Colonic mucosa (tissue), 4 donors: ENCODE data around the gene CES2. TPM values are rescaled to one million over a fixed set of nuclear protein-coding genes. Genes with fewer than 3 reads are reported as not detected.
"Not testable (repeated sequence)": the region's sequence is repeated elsewhere in the genome, so short reads cannot be mapped to it uniquely, and the experiment has no call there.

Source experiments
- DNase-seq: peaks from one replicate; pipeline ENCODE4 v3.0.0-alpha.2; 2020
- H3K27ac ChIP-seq: fragments of 200-600 bp; one replicate; pipeline ENCODE4 v1.8.0; 2021
- H3K27me3 ChIP-seq: fragments of 200-600 bp; one replicate; pipeline ENCODE4 v1.8.0; 2021
- H3K36me3 ChIP-seq: fragments of 200-600 bp; one replicate; pipeline ENCODE4 v1.8.0; 2021
- H3K4me1 ChIP-seq: fragments of 200-600 bp; one replicate; pipeline ENCODE4 v1.8.0; 2021; ENCODE audit warnings: mild to moderate bottlenecking
- H3K4me3 ChIP-seq: fragments of 200-600 bp; one replicate; pipeline ENCODE4 v1.8.0; 2021
- H3K9ac ChIP-seq, 2 donors: one replicate each; pipeline ENCODE4 v1.7.0; 2013; ENCODE audit warnings: control low read depth in 2 of 2, low read depth in 2 of 2, low read length in 2 of 2
- H3K9me3 ChIP-seq: fragments of 200-600 bp; one replicate; pipeline ENCODE4 v1.8.0; 2021
- intact Hi-C: fragments of 100-400 bp; cut with DNase I; formaldehyde crosslinking; loops from one replicate; pipeline ENCODE4 v1.14.1; 2022
- total RNA-seq, 2 donors: library from RNA; stranded (reverse); fragmentation: NEBNext Ultra II Directional in 1 of 2; extraction: Animal tissue kit (Norgen Biotek cat#: 25700) in 1 of 2; gene quantifications; one replicate each; pipeline ENCODE4 v1.2.1, GENCODE V29; 2021
- TF ChIP-seq, protein P1 (sequence below): fragments of 200-600 bp; IDR thresholded peaks from one replicate; pipeline ENCODE4 v1.8.0; 2022; ENCODE audit warnings: antibody characterized with exemption, mild to moderate bottlenecking
- donor health status: healthy.
- donor health status: DM: no; HTN: no; CAD: no.
- donor health status: DM: no; HTN: no; CAD: no.

CES2 gene
- total RNA-seq, 2 donors from 2014 or later = 407 to 525 TPM

DNA sequence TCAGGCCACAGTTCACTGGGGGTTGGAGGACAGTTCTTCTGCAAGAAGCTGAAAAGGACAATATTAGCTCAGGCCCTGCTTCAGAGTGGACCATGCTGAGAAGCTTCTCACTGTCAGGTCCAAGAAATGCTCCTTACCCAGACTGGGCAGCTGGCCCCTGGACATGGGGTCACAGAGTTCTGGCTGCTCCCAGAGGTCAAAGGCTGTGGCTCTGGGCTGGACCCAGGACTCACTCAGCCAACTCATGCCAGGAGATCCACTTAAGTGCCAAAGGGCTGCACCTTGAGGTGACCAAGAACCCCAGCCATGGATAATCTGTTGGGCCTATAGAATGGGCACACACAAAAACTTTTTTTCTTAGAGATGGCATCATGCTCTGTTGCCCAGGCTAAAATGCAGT lies 4.0 kb downstream of the CES2 start:
- DNase-seq = no peak
- H3K4me3 ChIP-seq = no peak overlapping the region
- H3K27ac ChIP-seq = no peak overlapping the region
- TF ChIP-seq, protein P1, sequence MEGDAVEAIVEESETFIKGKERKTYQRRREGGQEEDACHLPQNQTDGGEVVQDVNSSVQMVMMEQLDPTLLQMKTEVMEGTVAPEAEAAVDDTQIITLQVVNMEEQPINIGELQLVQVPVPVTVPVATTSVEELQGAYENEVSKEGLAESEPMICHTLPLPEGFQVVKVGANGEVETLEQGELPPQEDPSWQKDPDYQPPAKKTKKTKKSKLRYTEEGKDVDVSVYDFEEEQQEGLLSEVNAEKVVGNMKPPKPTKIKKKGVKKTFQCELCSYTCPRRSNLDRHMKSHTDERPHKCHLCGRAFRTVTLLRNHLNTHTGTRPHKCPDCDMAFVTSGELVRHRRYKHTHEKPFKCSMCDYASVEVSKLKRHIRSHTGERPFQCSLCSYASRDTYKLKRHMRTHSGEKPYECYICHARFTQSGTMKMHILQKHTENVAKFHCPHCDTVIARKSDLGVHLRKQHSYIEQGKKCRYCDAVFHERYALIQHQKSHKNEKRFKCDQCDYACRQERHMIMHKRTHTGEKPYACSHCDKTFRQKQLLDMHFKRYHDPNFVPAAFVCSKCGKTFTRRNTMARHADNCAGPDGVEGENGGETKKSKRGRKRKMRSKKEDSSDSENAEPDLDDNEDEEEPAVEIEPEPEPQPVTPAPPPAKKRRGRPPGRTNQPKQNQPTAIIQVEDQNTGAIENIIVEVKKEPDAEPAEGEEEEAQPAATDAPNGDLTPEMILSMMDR = no peak
- H3K9me3 ChIP-seq = no peaks in the 10 kb centered on the region
- H3K9ac ChIP-seq = no peak overlapping the region
- intact Hi-C loops = no loop called here
- peaks cover 8% of the 10 kb centered on the region for H3K4me1 ChIP-seq
- H3K36me3 ChIP-seq = peaks cover 30% of the 10 kb centered on the region
- H3K27me3 ChIP-seq = no peaks in the 10 kb centered on the region

DNA sequence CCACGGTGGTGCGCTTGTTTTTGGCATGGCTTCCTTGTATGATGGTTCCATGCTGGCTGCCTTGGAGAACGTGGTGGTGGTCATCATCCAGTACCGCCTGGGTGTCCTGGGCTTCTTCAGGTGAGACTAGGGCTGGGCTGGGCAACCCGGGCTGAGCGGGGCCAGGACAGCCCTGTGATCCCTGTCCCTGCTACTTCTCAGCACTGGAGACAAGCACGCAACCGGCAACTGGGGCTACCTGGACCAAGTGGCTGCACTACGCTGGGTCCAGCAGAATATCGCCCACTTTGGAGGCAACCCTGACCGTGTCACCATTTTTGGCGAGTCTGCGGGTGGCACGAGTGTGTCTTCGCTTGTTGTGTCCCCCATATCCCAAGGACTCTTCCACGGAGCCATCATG lies 4.9 kb downstream of the CES2 start:
- DNase-seq = no peak
- TF ChIP-seq, protein P1 = no peak
- H3K4me1 ChIP-seq = peaks cover 8% of the 10 kb centered on the region
- H3K27ac ChIP-seq = no peak overlapping the region
- no peaks in the 10 kb centered on the region for H3K9me3 ChIP-seq
- intact Hi-C loops = no loop called here
- H3K9ac ChIP-seq = no peak overlapping the region
- H3K27me3 ChIP-seq = no peaks in the 10 kb centered on the region
- H3K4me3 ChIP-seq = no peak overlapping the region
- H3K36me3 ChIP-seq = peaks cover 30% of the 10 kb centered on the region

DNA sequence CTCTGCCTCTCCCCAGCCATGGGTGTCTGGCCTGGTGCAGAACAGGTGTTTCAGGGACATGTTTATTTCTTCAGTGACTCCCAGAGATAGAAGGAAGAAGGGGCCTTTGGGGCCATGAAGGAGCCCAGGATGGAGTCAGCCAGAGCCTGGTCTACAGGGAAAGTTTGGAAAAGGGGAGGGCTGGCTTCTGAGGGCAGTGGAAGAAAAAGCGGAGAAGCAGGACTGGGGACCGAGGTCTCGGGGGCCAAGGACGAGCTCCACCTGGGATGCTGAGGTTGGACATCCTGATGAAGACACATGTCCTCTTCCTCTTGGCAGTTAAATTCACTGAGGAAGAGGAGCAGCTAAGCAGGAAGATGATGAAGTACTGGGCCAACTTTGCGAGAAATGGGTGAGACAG lies 7.7 kb downstream of the CES2 start:
- Histone ChIP-seq H3K4me1 (no peaks in the 10 kb centered on the region), H3K36me3 (peaks cover 30% of the 10 kb centered on the region), H3K27ac (no peak overlapping the region)

DNA sequence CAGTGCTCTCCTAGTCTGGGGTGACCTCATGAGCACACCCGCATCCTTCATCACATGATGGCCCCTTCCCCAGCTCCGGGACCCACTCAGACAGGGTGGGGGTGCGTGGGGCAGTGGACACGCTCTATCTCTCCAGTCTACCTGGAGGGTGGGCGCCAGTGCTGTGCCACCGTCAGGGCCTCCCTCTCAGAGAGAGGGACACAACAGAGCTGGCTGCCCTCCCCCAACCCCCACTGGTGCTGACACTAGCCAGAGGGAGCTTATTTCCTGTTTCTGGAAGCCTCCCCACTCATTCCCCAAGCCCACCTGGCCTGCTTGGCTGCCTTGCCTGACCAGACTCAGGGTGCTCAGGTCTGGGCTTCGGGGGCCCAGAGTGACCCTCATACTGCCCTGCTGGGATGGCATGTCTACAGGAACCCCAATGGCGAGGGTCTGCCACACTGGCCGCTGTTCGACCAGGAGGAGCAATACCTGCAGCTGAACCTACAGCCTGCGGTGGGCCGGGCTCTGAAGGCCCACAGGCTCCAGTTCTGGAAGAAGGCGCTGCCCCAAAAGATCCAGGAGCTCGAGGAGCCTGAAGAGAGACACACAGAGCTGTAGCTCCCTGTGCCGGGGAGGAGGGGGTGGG lies 8.2 kb downstream of the CES2 start:
- Histone ChIP-seq H3K27me3 (no peaks in the 10 kb centered on the region), H3K9me3 (no peaks in the 10 kb centered on the region), H3K4me3 (no peak overlapping the region), H3K36me3 (peaks cover 30% of the 10 kb centered on the region), H3K27ac (no peak overlapping the region), H3K9ac (no peak overlapping the region), H3K4me1 (no peaks in the 10 kb centered on the region)
- TF ChIP-seq, protein P1 = no peak
- no peak for DNase-seq
- intact Hi-C loops = no loop called here

More for the DNA sequence above, 7.7 kb downstream of the CES2 start:
- no peak overlapping the region for H3K9ac ChIP-seq
- DNase-seq = no peak
- TF ChIP-seq, protein P1 = no peak
- no peaks in the 10 kb centered on the region for H3K9me3 ChIP-seq
- H3K27me3 ChIP-seq = no peaks in the 10 kb centered on the region
- no peak overlapping the region for H3K4me3 ChIP-seq
- intact Hi-C loops = no loop called here

DNA sequence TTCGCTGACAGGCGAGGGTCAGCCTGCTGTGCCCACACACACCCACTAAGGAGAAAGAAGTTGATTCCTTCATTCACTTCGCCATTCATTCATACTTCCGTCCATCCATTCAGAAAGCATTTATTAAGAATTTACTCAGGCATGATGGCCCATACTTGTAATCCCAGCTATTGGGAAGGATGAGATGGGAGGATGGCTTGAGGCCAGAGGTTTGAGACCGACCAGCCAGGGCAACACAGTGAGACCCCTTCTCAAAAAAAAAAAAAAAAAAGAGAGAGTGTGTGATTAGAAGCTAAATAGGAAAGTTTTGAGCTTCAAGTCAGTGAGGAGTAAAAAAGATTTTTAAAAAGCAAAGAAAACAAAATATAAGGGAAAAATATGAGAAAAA lies 8.7 kb downstream of the CES2 start:
- no peaks in the 10 kb centered on the region for H3K4me1 ChIP-seq
- H3K36me3 ChIP-seq = peaks cover 30% of the 10 kb centered on the region
- no peak overlapping the region for H3K27ac ChIP-seq
- no peak overlapping the region for H3K4me3 ChIP-seq
- no peaks in the 10 kb centered on the region for H3K9me3 ChIP-seq
- DNase-seq = no peak
- intact Hi-C loops = no loop called here
- H3K9ac ChIP-seq = no peak overlapping the region
- H3K27me3 ChIP-seq = no peaks in the 10 kb centered on the region
- TF ChIP-seq, protein P1 = no peak

DNA sequence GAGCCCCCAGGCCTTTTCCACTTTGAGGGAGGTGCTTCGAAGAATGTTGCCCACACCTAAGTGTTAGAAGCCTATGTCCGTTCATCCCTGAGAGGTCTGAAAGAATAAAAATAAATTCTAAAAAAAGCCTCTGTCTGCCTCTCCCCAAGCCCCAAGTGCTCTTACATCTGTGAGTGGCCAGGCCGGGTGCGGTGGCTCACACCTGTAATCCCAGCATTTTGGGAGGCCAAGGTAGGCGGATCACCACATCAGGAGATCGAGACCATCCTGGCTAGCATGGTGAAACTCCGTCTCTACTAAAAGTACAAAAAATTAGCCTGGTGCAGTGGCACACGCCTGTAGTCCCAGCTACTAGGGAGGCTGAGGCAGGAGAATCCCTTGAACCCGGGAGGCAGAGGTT lies 9.7 kb downstream of the CES2 start:
- H3K9ac ChIP-seq, DNase-seq, H3K4me1 ChIP-seq, H3K27ac ChIP-seq, H3K27me3 ChIP-seq, H3K9me3 ChIP-seq, H3K4me3 ChIP-seq, intact Hi-C loops: not testable (repeated sequence)
- peaks cover 30% of the 10 kb centered on the region for H3K36me3 ChIP-seq
